KBM-7 (cell line): ENCODE measurements around the gene SLC15A5.

ENCODE experiments used
- DNase-seq: peaks from one replicate; pipeline ENCODE4 v3.0.0-alpha.2; 2015
- in situ Hi-C: fragments of 300-500 bp; cut with MboI; formaldehyde crosslinking; loops from 2 replicates; pipeline ENCODE4 v1.14.3; 2020; ENCODE audit warnings: low sequenced_read_pairs, low pct_unique_long_range_greater_than_20kb, mixed read lengths

Gene SLC15A5

GRCh38 chr12:16198884-16199283 lies 78.6 kb downstream of the SLC15A5 start:
- peak; percentile 80 for DNase-seq
- in situ Hi-C loops: loop anchor here (25.0 kb wide), 1 partner anchor 163 kb away; no protein-coding TSS in a partner anchor

GRCh38 chr12:16197600-16197999 lies 79.9 kb downstream of the SLC15A5 start:
- in situ Hi-C loops: loop anchor here (25.0 kb wide), 1 partner anchor 165 kb away; no protein-coding TSS in a partner anchor
- DNase-seq: no peak

DNA sequence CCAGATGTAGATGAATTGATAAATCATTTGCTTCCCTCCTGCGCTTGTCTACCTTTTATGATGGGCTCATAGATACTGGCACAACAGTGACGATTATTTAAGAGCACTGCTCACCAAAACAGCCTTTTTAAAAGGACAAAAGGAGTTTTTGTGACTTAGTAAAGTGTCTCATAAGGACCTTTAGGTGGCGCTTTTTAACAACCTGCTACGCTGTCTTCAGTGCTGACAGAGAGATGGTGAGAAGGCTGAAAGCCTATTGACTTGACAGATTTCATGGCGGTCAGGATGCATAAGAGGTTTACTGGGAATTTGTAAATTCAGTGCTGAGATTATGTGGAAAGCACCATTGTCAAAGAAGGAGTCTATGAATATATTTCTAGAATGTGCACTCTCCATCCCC lies 87.6 kb downstream of the SLC15A5 start:
- in situ Hi-C loops: loop anchor here (25.0 kb wide), 1 partner anchor 172 kb away; no protein-coding TSS in a partner anchor

DNA sequence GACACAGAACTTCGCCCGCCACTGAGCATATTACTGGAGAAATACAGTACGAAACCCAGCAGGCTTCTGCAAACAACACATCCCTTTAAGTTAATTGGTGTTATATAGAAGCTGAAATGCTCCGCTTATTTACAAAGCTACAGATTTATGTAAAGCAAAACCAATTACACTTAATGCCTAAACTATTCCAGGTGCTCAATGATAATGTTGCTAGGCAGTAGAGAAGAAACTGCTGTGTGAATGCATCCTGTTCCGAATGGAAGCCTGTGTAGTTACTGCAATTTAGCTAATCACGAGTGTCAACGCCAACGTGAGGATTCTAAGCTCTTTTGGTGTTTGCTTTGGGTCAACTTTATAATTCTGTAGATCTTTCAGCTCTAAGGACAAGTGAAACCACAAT lies 89.8 kb downstream of the SLC15A5 start:
- no peak for DNase-seq
- in situ Hi-C loops: loop anchor here (25.0 kb wide), 1 partner anchor 175 kb away; no protein-coding TSS in a partner anchor

More for the DNA sequence above, 87.6 kb downstream of the SLC15A5 start:
- peak; percentile 54 for DNase-seq

DNA sequence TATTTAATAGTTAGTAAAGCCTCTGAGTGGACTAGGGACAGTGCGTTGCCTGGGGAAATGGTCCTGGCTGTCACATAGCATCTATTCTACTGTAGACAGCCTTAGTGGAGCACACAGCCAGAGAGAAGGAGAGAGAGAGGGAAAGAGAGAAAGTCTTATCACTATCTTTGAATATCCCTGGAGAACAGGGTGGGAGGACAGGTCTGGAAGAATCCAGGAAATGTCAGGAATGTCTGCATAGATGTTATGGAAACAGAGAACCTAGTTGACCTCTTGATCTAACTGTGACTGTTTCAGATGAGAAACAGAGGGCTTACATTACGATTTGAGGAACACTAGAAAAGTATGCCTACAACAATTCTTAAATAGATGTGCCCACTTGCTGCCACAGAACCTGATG lies 92.8 kb downstream of the SLC15A5 start:
- in situ Hi-C loops: loop anchor here (25.0 kb wide), 1 partner anchor 178 kb away; no protein-coding TSS in a partner anchor
- DNase-seq: no peak

- in situ Hi-C loops: loop anchor here (25.0 kb wide), 1 partner anchor 179 kb away; no protein-coding TSS in a partner anchor
- no peak for DNase-seq
Observed at GRCh38 chr12:16183541-16183940, 93.9 kb downstream of the SLC15A5 start.

- DNase-seq: no peak
- in situ Hi-C loops: loop anchor here (25.0 kb wide), 1 partner anchor 186 kb away; no protein-coding TSS in a partner anchor
Observed at GRCh38 chr12:16175840-16176239, 101.6 kb downstream of the SLC15A5 start.

- no peak for DNase-seq
- in situ Hi-C loops: no loop called here
Observed at GRCh38 chr12:16174282-16174681, 103.2 kb downstream of the SLC15A5 start.

DNA sequence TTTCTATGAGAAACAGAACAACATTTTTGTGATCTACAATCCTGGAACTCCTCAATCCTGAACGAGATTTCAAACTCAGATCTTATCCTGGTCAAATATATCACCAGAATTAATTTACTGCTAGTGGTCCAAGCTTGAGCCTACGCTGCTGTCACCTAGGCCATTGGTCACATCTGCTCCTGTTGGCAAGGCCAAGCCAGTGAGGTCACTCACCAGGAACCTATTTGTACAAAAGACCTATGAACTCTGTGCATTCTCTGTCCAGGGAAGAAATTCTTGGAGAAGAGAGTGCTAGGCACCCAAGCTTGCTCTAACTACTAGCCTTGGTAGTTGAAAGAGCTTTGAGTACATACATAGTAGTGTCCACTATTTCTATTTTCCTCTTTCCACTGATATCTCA lies 106.1 kb downstream of the SLC15A5 start:
- DNase-seq: no peak
- in situ Hi-C loops: no loop called here

DNA sequence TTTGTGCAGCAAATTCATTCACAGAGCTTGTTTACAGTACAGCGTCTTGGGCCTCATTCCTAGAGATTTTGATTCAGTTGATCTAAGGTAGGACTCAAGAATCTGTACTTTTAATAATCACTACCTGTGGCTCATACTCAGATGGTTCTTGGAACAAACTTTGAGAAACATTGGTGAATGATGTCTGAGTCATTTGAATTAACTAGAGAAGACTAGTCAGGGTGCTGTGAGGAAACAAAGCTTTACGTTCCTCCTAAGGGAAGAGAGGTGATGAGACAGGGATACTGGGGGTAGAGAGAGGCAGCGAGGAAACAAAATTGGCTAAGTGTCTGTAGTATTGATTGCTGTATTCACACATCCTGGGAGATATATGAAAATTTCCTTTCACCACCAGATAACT lies 109.4 kb downstream of the SLC15A5 start:
- no peak for DNase-seq
- in situ Hi-C loops: no loop called here

DNA sequence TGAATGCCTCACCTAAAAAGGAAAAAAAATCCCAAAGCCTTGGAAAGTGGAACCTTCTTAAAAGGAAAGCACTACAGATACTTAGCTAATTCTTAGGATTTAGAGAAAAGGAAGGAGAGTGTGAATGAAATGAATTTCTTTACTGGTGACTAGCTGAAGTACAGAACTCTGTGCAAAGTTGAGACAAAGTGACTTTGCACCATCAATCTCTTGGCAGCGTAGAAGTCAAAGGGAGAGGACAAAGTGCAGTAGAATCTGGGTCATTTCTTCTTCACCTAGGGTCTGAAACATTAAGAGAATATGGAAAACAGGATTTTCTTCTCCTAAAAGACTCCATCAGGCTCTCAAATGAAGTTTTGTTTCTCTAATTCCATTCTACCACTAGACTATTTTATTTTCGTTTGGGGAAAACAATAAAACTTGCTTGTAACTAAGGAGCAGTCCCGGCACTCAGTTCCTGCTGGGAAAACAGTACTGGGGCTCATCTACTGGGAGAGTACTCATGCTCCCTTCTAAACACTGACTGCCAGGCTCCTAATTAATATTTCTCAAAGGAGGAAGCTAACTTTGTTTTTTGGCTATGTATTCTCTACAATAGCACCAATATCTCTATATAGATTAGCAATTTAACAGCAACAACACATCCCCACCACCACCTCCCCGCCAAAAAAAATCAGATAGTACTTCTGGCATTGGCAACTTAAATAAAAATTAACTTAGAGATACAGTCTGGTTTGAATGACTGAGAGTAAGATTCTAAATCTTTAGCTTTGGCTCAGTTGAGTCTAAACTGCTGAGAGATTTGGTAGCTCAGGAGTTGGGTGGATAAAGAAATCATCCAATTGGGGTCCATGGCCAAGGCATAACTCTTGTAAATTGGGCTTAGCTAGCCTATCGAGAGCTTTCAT lies 110.7 kb downstream of the SLC15A5 start:
- in situ Hi-C loops: no loop called here
- DNase-seq: no peak

DNA sequence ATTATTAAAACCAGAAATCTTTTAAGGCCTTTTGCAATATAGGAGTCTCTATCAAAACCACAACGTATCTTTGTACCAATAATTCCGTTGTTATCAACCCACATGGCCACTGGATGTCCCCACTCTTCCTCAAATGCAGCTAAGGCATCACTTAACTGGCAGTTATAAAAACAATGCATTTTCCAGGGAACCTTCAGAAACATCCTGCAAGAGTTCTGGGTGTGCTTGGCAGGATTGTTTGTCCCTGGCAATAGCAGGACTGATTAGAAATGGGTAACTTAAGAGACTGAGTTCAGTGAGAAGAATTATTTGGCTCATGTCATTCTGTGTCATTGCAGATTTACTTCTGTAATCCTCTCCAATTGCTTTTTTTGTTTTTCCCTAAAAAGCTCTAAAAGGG lies 112.0 kb downstream of the SLC15A5 start:
- in situ Hi-C loops: no loop called here
- DNase-seq: peak; percentile 53

DNA sequence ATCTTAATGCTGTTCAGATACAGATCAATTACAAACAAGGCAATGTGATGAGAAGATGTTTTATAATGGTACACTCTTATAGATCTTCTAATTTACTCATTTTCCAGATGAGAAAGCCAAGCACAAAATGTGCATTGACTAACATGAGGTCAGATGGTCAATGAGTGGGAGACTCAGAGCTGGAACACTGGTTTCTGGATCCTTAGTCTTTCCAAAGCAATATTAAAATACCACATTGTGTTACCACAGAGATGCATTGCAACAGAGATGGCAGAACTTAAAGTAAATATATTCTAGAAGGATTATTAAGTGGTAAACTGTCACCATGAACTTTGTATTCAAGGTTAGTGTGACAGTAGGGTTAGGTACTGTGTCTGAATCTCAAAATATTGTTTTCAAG lies 113.6 kb downstream of the SLC15A5 start:
- in situ Hi-C loops: no loop called here
- no peak for DNase-seq

GRCh38 chr12:16163146-16163545 lies 114.3 kb downstream of the SLC15A5 start:
- in situ Hi-C loops: no loop called here
- DNase-seq: no peak

GRCh38 chr12:16159571-16159970 lies 117.9 kb downstream of the SLC15A5 start:
- no peak for DNase-seq
- in situ Hi-C loops: no loop called here

- no peak for DNase-seq
- in situ Hi-C loops: no loop called here
Observed at GRCh38 chr12:16158050-16158449, 119.4 kb downstream of the SLC15A5 start.

- no peak for DNase-seq
- in situ Hi-C loops: no loop called here
Observed at GRCh38 chr12:16155938-16156337, 121.5 kb downstream of the SLC15A5 start.

- in situ Hi-C loops: no loop called here
- DNase-seq: no peak
Observed at GRCh38 chr12:16154990-16155389, 122.5 kb downstream of the SLC15A5 start.

- no peak for DNase-seq
- in situ Hi-C loops: no loop called here
Observed at GRCh38 chr12:16152885-16153673, 124.4 kb downstream of the SLC15A5 start.

GRCh38 chr12:16150276-16150675 lies 127.2 kb downstream of the SLC15A5 start:
- in situ Hi-C loops: no loop called here
- no peak for DNase-seq
